SU-DHL-6 (cell line): ENCODE results near the gene RENBP.

Experiments
- EZH2phosphoT487 ChIP-seq: fragments of 200-600 bp; sonication (generic), shearing (Covaris generic); conservative IDR thresholded peaks from 2 replicates; pipeline ENCODE4 v1.6.1; 2018; ENCODE audit warnings: mild to moderate bottlenecking, antibody characterized with exemption, low read length, moderate library complexity, mixed read lengths
- TF ChIP-seq, protein P1 (sequence below): fragments of 200-600 bp; sonication (generic); IDR thresholded peaks from one replicate; pipeline ENCODE4 v1.5.1; 2017; ENCODE audit warnings: antibody characterized with exemption, mild to moderate bottlenecking, low read length, moderate library complexity; ENCODE audit not compliant: insufficient read depth, poor library complexity, severe bottlenecking

DNA sequence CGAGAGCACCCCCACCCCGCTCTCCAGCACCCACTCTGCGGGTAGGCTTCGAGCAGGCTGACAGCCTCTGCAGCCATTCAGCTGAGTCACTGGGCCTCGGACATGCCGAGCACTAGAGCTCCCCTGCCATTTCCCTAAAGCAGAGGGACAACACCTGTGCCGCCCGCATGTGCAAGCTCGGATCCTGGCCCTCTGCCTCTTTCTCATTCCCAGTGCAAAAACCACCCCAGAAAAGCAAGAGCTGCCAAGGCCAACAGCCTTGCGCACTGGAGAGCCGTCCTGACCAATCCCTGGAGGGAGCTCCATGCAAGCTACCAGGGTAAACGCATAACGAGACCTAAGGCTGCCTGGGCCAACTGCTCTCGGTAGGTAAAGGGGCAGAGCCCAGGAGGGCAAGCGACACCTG lies 21.8 kb upstream of the RENBP start:
- TF ChIP-seq, protein P1, sequence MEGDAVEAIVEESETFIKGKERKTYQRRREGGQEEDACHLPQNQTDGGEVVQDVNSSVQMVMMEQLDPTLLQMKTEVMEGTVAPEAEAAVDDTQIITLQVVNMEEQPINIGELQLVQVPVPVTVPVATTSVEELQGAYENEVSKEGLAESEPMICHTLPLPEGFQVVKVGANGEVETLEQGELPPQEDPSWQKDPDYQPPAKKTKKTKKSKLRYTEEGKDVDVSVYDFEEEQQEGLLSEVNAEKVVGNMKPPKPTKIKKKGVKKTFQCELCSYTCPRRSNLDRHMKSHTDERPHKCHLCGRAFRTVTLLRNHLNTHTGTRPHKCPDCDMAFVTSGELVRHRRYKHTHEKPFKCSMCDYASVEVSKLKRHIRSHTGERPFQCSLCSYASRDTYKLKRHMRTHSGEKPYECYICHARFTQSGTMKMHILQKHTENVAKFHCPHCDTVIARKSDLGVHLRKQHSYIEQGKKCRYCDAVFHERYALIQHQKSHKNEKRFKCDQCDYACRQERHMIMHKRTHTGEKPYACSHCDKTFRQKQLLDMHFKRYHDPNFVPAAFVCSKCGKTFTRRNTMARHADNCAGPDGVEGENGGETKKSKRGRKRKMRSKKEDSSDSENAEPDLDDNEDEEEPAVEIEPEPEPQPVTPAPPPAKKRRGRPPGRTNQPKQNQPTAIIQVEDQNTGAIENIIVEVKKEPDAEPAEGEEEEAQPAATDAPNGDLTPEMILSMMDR, result no peak
- TF ChIP-seq EZH2phosphoT487, result no peak
